Sigmoid colon (tissue), 7 donors: ENCODE results near the gene SARNP. TPM values are rescaled to one million over a fixed set of nuclear protein-coding genes. Genes with fewer than 3 reads are reported as not detected.
A peak's percentile ranks its signal among the peaks of the same experiment; 100 is the strongest.

Experiments
- DNase-seq: peaks from one replicate; pipeline ENCODE4 v3.0.0-alpha.2; 2019
- H3K27ac ChIP-seq, 4 donors: fragments of 200-600 bp; sonication (generic); one replicate each; pipeline ENCODE4 v1.5.1; 2016 to 2019; ENCODE audit warnings: mild to moderate bottlenecking in 1 of 4
- H3K27me3 ChIP-seq, 3 donors: fragments of 200-600 bp; sonication (generic); one replicate each; pipeline ENCODE4 v1.5.1; 2019; ENCODE audit warnings: mild to moderate bottlenecking in 1 of 3
- H3K36me3 ChIP-seq, 4 donors: fragments of 200-600 bp; sonication (generic); one replicate each; pipeline ENCODE4 v1.5.1; 2016 to 2019
- H3K4me1 ChIP-seq, 4 donors: fragments of 200-600 bp; sonication (generic); one replicate each; pipeline ENCODE4 v1.5.1; 2017 to 2019
- H3K4me3 ChIP-seq, 4 donors: fragments of 200-600 bp; sonication (generic); one replicate each; pipeline ENCODE4 v1.5.1; 2017 to 2019; ENCODE audit warnings: mild to moderate bottlenecking in 2 of 4, moderate library complexity in 1 of 4
- H3K9me3 ChIP-seq, 4 donors: fragments of 200-600 bp in 3 of 4; sonication (generic) in 3 of 4; one replicate each; pipeline versions ENCODE4 v1.5.1 to v1.6.1; 2013 to 2019
- EP300 ChIP-seq, 4 donors: sonication (generic); formaldehyde crosslinking; IDR thresholded peaks; one replicate each; pipeline ENCODE4 v1.6.1; 2017; ENCODE audit warnings: antibody characterized with exemption in 4 of 4
- POLR2A ChIP-seq, 2 donors: fragments of 450-650 bp; IDR thresholded peaks; one replicate each; pipeline ENCODE4 v1.6.1; 2016; ENCODE audit warnings: antibody characterized with exemption in 2 of 2, mild to moderate bottlenecking in 2 of 2, moderate library complexity in 2 of 2
- POLR2AphosphoS5 ChIP-seq, 4 donors: sonication (generic); formaldehyde crosslinking; IDR thresholded peaks; one replicate each; pipeline ENCODE4 v1.6.1; 2017; ENCODE audit warnings: antibody characterized with exemption in 4 of 4
- WGBS, 2 donors: extraction: QIAGEN DNeasy Blood & Tissue Kit; methylation state at CpG; one replicate each; pipeline ENCODE4 v1.1.7; 2013; 5-methylcytosine and 5-hydroxymethylcytosine counted together
- intact Hi-C: fragments of 100-400 bp; cut with DNase I; formaldehyde crosslinking; loops from one replicate; pipeline ENCODE4 v1.15.1; 2023
- polyA plus RNA-seq, 3 donors: library from polyadenylated mRNA; stranded (reverse); fragments of 200-250 nt; gene quantifications; one replicate each; pipeline ENCODE4 v1.2.3, GENCODE V29; 2013
- total RNA-seq, 4 donors: library from RNA; depleted of rRNA; stranded (reverse); fragments of >200 nt; gene quantifications; one replicate each; pipeline ENCODE4 v1.1.0, GENCODE V29; 2016
- TF ChIP-seq, protein P1 (sequence below), 4 experiments: fragments of 450-650 bp in 3 of 4; fragments of 200-600 bp in 1 of 4; IDR thresholded peaks; one replicate each; pipeline ENCODE4 v1.5.1; 2016 to 2019; ENCODE audit warnings: antibody characterized with exemption in 4 of 4, mild to moderate bottlenecking in 3 of 4, moderate library complexity in 2 of 4
- donor health status: healthy with polysubstance abuse.
- donor health status: Bipolar disorder and iron deficiency.
- donor health status: healthy.

Gene SARNP
- total and polyA plus RNA-seq, 7 donors, result 49.0 to 106 (median 81.9) TPM

DNA sequence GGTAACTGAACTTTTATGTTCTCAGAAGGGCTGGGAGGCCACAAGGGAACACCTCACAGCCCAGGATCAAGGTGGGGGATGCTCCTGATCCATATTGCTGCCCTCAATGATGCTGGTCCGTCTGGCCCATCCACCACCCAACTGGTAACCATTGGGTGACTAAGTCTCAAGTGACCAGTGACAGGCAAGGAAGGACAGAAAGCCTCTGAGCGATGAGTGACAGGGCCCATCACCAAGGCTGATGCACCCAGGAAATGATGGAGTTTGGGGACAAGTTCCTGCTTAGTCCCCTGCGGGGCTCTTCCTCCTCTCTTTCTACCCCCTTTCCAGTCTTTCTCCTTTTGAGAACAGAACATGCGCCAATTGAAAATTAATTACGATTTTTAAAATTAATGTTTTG, 27.8 kb upstream of the SARNP start:
- Histone ChIP-seq H3K36me3 (no peaks in the 10 kb centered on the region), H3K4me3 (no peak overlapping the region), H3K4me1 (peaks cover 0 to 15% (median 9%) of the 10 kb centered on the region in 4 donors), H3K27ac (peak overlapping the region in 2 of 4 donors; percentile 86 to 90), H3K27me3 (peaks cover 0 to 6% (median 0%) of the 10 kb centered on the region in 3 donors), H3K9me3 (no peaks in the 10 kb centered on the region)
- TF ChIP-seq, protein P1, sequence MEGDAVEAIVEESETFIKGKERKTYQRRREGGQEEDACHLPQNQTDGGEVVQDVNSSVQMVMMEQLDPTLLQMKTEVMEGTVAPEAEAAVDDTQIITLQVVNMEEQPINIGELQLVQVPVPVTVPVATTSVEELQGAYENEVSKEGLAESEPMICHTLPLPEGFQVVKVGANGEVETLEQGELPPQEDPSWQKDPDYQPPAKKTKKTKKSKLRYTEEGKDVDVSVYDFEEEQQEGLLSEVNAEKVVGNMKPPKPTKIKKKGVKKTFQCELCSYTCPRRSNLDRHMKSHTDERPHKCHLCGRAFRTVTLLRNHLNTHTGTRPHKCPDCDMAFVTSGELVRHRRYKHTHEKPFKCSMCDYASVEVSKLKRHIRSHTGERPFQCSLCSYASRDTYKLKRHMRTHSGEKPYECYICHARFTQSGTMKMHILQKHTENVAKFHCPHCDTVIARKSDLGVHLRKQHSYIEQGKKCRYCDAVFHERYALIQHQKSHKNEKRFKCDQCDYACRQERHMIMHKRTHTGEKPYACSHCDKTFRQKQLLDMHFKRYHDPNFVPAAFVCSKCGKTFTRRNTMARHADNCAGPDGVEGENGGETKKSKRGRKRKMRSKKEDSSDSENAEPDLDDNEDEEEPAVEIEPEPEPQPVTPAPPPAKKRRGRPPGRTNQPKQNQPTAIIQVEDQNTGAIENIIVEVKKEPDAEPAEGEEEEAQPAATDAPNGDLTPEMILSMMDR (IDR thresholded peaks at IDR 0.05), result no peak
- intact Hi-C loops, result no loop called here
- WGBS, 2 donors, result 84 to 86% methylated on average over 5 of the region's 5 CpGs
- no peak for DNase-seq

DNA sequence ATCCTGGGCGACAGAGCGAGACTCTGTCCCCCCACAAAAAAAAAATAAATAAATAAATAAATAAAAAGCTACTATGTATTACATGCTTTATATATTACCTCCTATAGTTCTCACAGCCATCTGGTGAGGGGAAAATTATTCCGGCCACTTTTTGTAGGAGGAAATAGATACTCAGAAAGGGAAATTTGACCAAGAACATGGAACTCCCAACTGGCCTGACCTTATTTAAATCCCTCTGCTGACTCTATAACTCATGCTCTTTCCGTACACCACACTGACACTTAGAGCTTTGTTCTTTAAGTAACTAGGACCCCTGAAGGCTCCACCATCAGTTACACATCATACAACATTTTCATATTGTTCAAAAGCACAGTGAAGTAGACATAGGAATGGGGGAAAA, 27.4 kb upstream of the SARNP start:
- Histone ChIP-seq H3K4me1 (peaks cover 0 to 15% (median 9%) of the 10 kb centered on the region in 4 donors), H3K4me3 (no peak overlapping the region), H3K9me3 (no peaks in the 10 kb centered on the region), H3K27ac (peak overlapping the region in 2 of 4 donors; percentile 86 to 90), H3K36me3 (no peaks in the 10 kb centered on the region), H3K27me3 (peaks cover 0 to 6% (median 0%) of the 10 kb centered on the region in 3 donors)
- DNase-seq, result no peak
- TF ChIP-seq EP300 (IDR thresholded peaks at IDR 0.05) (no peak), POLR2AphosphoS5 (IDR thresholded peaks at IDR 0.05) (no peak), POLR2A (IDR thresholded peaks at IDR 0.05) (no peak)
- TF ChIP-seq, protein P1 (IDR thresholded peaks at IDR 0.05), result no peak
- 88 to 91% methylated on average over 4 of the region's 4 CpGs for WGBS, 2 donors
- intact Hi-C loops, result no loop called here

DNA sequence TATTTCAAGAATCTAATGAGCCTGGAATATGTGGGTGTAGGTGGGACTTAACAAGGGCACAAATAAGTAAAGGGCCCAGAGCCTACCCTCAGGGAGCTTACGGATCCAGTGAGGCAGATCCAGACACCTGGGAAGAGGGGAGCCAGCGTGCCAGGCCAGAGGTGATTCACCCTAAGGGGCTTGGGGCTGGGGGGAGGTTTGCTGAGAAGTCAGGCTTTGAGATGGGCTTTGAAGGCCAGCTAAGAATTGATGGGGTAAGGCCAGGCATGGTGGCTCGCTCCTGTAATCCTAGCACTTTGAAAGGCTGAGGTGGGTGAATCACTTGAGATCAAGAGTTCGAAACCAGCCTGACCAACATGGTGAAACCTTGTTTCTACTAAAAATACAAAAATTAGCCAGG, 25.9 kb upstream of the SARNP start:
- WGBS, 2 donors, result 92% methylated on average over 4 of the region's 4 CpGs
- TF ChIP-seq POLR2A (IDR thresholded peaks at IDR 0.05) (no peak), EP300 (IDR thresholded peaks at IDR 0.05) (no peak), POLR2AphosphoS5 (IDR thresholded peaks at IDR 0.05) (no peak)
- TF ChIP-seq, protein P1 (IDR thresholded peaks at IDR 0.05), result no peak
- Histone ChIP-seq H3K27me3 (peaks cover 0 to under 1% (median 0%) of the 10 kb centered on the region in 3 donors), H3K27ac (no peak overlapping the region), H3K36me3 (no peaks in the 10 kb centered on the region), H3K9me3 (no peaks in the 10 kb centered on the region), H3K4me1 (peaks cover 0 to 12% (median 6%) of the 10 kb centered on the region in 4 donors), H3K4me3 (no peak overlapping the region)
- no peak for DNase-seq
- intact Hi-C loops, result no loop called here

DNA sequence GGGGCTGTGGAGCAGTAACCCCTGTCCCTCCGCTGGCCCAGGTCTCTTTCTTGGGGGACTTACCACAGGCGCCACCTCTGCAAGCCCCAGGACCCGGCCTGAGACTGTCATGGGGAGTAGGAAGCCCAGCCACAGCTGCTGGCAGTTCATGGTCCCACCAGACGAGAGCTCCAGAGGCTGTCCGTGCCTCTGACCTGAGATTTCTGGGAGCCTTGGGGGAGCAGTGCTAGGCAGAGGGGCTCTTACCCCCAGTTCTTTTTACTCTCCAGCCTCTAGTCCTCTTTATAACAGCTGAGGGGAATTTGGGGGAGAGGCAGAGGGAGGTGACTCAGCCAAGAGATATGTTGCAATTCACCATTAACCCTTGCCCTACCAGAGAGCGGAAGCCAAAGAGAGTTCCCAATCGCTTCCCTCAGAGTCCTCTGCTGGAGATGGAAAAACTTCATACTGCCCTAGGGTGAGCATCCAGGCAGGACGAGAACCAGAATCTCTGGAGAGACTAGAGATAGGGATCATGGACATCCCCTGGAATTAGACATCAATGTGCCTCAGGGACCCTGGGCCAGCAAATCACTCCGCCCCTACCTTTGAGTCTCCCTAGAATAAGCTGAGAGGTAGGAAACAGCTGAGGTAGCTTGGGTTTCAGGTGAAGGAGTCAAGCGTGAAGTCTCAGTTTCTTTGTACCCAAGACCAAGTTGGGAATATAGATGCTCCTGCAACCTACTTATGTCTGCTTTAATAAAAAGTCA, 25.3 kb upstream of the SARNP start, which contains the start of gene MMP19:
TSS of gene MMP19 (minus strand) at position 256 of the 749 bp plus-strand sequence. CDS start at position 150, 106 bp downstream.
- Histone ChIP-seq H3K9me3 (no peaks in the 10 kb centered on the region), H3K36me3 (no peaks in the 10 kb centered on the region), H3K27ac (peak within 1 kb of the TSS; percentile 41 to 67 (median 55)), H3K4me3 (peak within 1 kb of the TSS; percentile 30 to 43 (median 42)), H3K27me3 (no peaks in the 10 kb centered on the region), H3K4me1 (peaks cover 0 to 11% (median 4%) of the 10 kb centered on the region in 4 donors)
- intact Hi-C loops, result no loop called here
- peak; percentile 76 for DNase-seq
- 69 to 70% methylated on average over 10 of the region's 10 CpGs for WGBS, 2 donors
- TF ChIP-seq POLR2A (IDR thresholded peaks at IDR 0.05), result peak in 1 of 2 donors; percentile 34
- TF ChIP-seq POLR2AphosphoS5 (IDR thresholded peaks at IDR 0.05), result peak; percentile 25 to 58 (median 46)
- TF ChIP-seq EP300 (IDR thresholded peaks at IDR 0.05), result no peak

DNA sequence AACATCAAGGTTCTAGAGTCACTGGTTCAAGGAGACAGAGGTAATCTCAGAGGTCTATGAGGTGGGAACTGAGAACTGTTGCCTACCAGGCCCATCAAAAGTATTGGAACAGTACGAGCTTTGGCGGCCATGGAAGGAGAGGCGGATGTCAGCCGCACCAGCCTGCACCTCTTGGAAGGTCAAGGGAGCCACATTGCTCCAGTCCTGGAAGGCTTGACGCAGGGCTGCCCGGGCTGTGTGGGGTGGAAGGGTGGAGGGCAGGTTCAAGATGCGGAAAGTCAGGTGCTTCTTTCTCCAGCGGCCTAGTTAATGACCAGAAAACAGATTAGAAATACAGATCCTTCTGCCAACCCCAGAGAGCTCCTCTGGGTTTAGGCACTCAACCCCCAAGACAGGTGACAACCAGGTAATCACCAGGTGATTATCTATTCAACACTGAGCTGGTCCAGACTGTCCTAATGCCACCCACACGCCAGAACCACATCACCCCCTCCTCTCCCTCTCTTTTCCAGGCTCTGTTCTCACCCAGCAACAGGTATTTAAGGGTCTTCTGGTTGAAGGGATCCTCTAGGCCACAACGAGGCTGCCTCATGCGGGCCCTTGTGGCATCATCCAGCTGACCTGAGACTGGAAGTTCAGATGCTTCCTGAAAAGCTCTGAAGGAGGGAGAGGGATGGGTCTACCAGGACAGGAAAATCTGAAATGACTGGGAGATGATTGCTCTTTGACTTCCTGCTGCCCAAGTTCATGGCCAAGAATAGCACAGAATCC, 23.2 kb upstream of the SARNP start:
- Histone ChIP-seq H3K27ac (no peak overlapping the region), H3K27me3 (peaks cover 0 to 4% (median 0%) of the 10 kb centered on the region in 3 donors), H3K4me3 (no peak overlapping the region), H3K9me3 (no peaks in the 10 kb centered on the region), H3K36me3 (no peaks in the 10 kb centered on the region), H3K4me1 (no peaks in the 10 kb centered on the region)
- DNase-seq, result no peak
- WGBS, 2 donors, result 93 to 94% methylated on average over 11 of the region's 11 CpGs
- TF ChIP-seq EP300 (IDR thresholded peaks at IDR 0.05), result no peak
- TF ChIP-seq POLR2AphosphoS5 (IDR thresholded peaks at IDR 0.05), result no peak
- TF ChIP-seq POLR2A (IDR thresholded peaks at IDR 0.05), result no peak
- TF ChIP-seq, protein P1 (IDR thresholded peaks at IDR 0.05), result no peak
- intact Hi-C loops, result no loop called here
